ENCODE results near the gene CFAP300. TPM values are rescaled to one million over a fixed set of nuclear protein-coding genes. Genes with fewer than 3 reads are reported as not detected.
A peak's percentile ranks its signal among the peaks of the same experiment; 100 is the strongest.

The CFAP300 gene
- not detected for total RNA-seq
- not detected for polyA plus RNA-seq
- not detected for total RNA-seq

GRCh38 chr11:102047305-102047924 is at the start of gene CFAP300:
CFAP300 (plus strand) TSS chr11:102047437; CDS start chr11:102047471, 34 bp downstream.
- peaks cover 39 to 58% (median 44%) of the 10 kb centered on the region in 5 donors for H3K27me3 Mint-ChIP-seq
- intact Hi-C loops (cut with micrococcal nuclease): no loop called here
- H3K36me3 ChIP-seq (ENCODE audit: control insufficient read depth in 2 of 3, insufficient read depth in 3 of 3, low read length in 3 of 3): no peaks in the 10 kb centered on the region
- no peak within 1 kb of the TSS for H3K4me3 ChIP-seq (ENCODE audit: low read length)
- peak within 1 kb of the TSS; percentile 36 to 73 (median 66) for H3K4me3 Mint-ChIP-seq
- peak in 4 of 9 donors; percentile 9 to 35 (median 16) for DNase-seq
- POLR2A ChIA-PET: no interaction called here
- H3K36me3 Mint-ChIP-seq: no peaks in the 10 kb centered on the region
- no peaks in the 10 kb centered on the region for H3K9me3 ChIP-seq (ENCODE audit: control insufficient read depth in 2 of 3, low read length in 3 of 3)
- peaks cover 0 to 25% (median 0%) of the 10 kb centered on the region in 11 donors for H3K9me3 Mint-ChIP-seq
- peak; percentile 41 for ATAC-seq
- H3K27ac Mint-ChIP-seq: no peak within 1 kb of the TSS
- CTCF ChIA-PET: no interaction called here
- H3K4me1 ChIP-seq (ENCODE audit: control insufficient read depth in 2 of 2, insufficient read depth in 2 of 2, low read length in 2 of 2): no peaks in the 10 kb centered on the region
- peaks cover 0 to 12% (median 5%) of the 10 kb centered on the region in 7 donors for H3K4me1 Mint-ChIP-seq
- no peaks in the 10 kb centered on the region for H3K27me3 ChIP-seq (ENCODE audit: control insufficient read depth in 2 of 2, insufficient read depth in 2 of 2, low read length in 2 of 2)
- no peak within 1 kb of the TSS for H3K27ac ChIP-seq (ENCODE audit: low read depth, low read length)

DNA sequence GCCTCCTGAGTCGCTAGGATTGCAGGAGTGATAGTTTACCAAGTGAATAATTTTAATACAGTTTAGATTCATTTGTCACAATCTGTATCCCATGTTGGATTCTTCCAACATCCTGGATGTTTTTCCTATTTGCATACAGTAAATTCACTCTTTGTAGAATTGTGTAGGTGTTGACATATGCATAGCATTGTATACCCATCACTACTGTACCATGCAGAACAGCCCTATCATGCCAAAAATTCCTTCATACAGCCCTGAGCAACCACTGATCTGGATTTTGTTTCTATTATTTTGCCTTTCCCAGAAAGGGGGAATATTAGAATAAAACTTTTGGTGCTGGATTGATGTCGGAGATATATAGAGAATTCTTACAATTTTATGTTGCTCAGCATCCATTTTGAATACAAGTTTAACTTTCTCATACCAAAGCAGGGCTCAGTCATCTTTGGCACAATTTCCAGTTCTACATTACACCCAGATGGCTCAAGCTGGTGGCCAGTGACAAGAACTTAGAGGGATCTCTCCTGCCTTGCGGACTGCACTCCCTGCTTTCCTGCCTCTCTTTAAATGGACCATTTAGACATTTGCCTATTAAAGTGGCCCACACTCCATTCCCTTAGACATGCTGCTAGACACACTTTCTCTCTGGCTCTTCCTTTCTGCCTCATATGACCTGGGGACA is 45.4 kb upstream of the CFAP300 start:
- Mint-ChIP-seq H3K36me3 (peaks cover 0 to 7% (median 4%) of the 10 kb centered on the region in 5 donors), H3K4me3 (no peak overlapping the region), H3K9me3 (no peaks in the 10 kb centered on the region), H3K27me3 (peaks cover 0 to 4% (median 0%) of the 10 kb centered on the region in 5 donors), H3K4me1 (peaks cover 0 to 6% (median 0%) of the 10 kb centered on the region in 7 donors), H3K27ac (no peak overlapping the region)
- H3K9me3 ChIP-seq (ENCODE audit: control insufficient read depth in 2 of 3, low read length in 3 of 3): no peaks in the 10 kb centered on the region
- DNase-seq: no peak
- ATAC-seq: no peak
- intact Hi-C loops (cut with micrococcal nuclease): no loop called here
- POLR2A ChIA-PET: no interaction called here
- CTCF ChIA-PET: no interaction called here
- H3K4me3 ChIP-seq (ENCODE audit: low read length): no peak overlapping the region
- H3K27ac ChIP-seq (ENCODE audit: low read depth, low read length): no peak overlapping the region
- H3K4me1 ChIP-seq (ENCODE audit: control insufficient read depth in 2 of 2, insufficient read depth in 2 of 2, low read length in 2 of 2): no peaks in the 10 kb centered on the region
- no peaks in the 10 kb centered on the region for H3K36me3 ChIP-seq (ENCODE audit: control insufficient read depth in 2 of 3, insufficient read depth in 3 of 3, low read length in 3 of 3)
- no peaks in the 10 kb centered on the region for H3K27me3 ChIP-seq (ENCODE audit: control insufficient read depth in 2 of 2, insufficient read depth in 2 of 2, low read length in 2 of 2)

- ATAC-seq (peak; percentile 34), DNase-seq (no peak)
- ChIA-PET POLR2A (no interaction called here), CTCF (no interaction called here)
- H3K4me1 Mint-ChIP-seq: peaks cover 0 to 6% (median 0%) of the 10 kb centered on the region in 7 donors
- no peak overlapping the region for H3K4me3 ChIP-seq (ENCODE audit: low read length)
- H3K27me3 ChIP-seq (ENCODE audit: control insufficient read depth in 2 of 2, insufficient read depth in 2 of 2, low read length in 2 of 2): no peaks in the 10 kb centered on the region
- H3K27me3 Mint-ChIP-seq: peaks cover 0 to 4% (median 0%) of the 10 kb centered on the region in 5 donors
- H3K4me1 ChIP-seq (ENCODE audit: control insufficient read depth in 2 of 2, insufficient read depth in 2 of 2, low read length in 2 of 2): no peaks in the 10 kb centered on the region
- H3K9me3 Mint-ChIP-seq: no peaks in the 10 kb centered on the region
- H3K9me3 ChIP-seq (ENCODE audit: control insufficient read depth in 2 of 3, low read length in 3 of 3): no peaks in the 10 kb centered on the region
- intact Hi-C loops (cut with micrococcal nuclease): no loop called here
- H3K36me3 ChIP-seq (ENCODE audit: control insufficient read depth in 2 of 3, insufficient read depth in 3 of 3, low read length in 3 of 3): no peaks in the 10 kb centered on the region
- peaks cover 0 to 3% (median 0%) of the 10 kb centered on the region in 5 donors for H3K36me3 Mint-ChIP-seq
- H3K27ac Mint-ChIP-seq: peak overlapping the region in 1 of 9 donors; percentile 31
- no peak overlapping the region for H3K27ac ChIP-seq (ENCODE audit: low read depth, low read length)
- H3K4me3 Mint-ChIP-seq: no peak overlapping the region
Observed at GRCh38 chr11:102004220-102004619, 43.0 kb upstream of the CFAP300 start.

GRCh38 chr11:102005306-102005705 is 41.9 kb upstream of the CFAP300 start:
- Histone ChIP-seq H3K9me3 (ENCODE audit: control insufficient read depth in 2 of 3, low read length in 3 of 3) (no peaks in the 10 kb centered on the region), H3K36me3 (ENCODE audit: control insufficient read depth in 2 of 3, insufficient read depth in 3 of 3, low read length in 3 of 3) (no peaks in the 10 kb centered on the region), H3K4me3 (ENCODE audit: low read length) (no peak overlapping the region), H3K27ac (ENCODE audit: low read depth, low read length) (no peak overlapping the region), H3K4me1 (ENCODE audit: control insufficient read depth in 2 of 2, insufficient read depth in 2 of 2, low read length in 2 of 2) (no peaks in the 10 kb centered on the region), H3K27me3 (ENCODE audit: control insufficient read depth in 2 of 2, insufficient read depth in 2 of 2, low read length in 2 of 2) (no peaks in the 10 kb centered on the region)
- Mint-ChIP-seq H3K27me3 (peaks cover 0 to 11% (median 7%) of the 10 kb centered on the region in 5 donors), H3K9me3 (no peaks in the 10 kb centered on the region), H3K4me1 (peaks cover 0 to 6% (median 0%) of the 10 kb centered on the region in 7 donors), H3K4me3 (no peak overlapping the region), H3K36me3 (no peaks in the 10 kb centered on the region), H3K27ac (no peak overlapping the region)
- ChIA-PET POLR2A (no interaction called here), CTCF (interaction anchor here (1.4 to 4.0 kb wide), 2 partner anchors 9 to 144 kb away, joined by 9 to 68 read pairs; no protein-coding TSS in a partner anchor)
- no peak for DNase-seq
- intact Hi-C loops (cut with micrococcal nuclease): no loop called here
- no peak for ATAC-seq

DNA sequence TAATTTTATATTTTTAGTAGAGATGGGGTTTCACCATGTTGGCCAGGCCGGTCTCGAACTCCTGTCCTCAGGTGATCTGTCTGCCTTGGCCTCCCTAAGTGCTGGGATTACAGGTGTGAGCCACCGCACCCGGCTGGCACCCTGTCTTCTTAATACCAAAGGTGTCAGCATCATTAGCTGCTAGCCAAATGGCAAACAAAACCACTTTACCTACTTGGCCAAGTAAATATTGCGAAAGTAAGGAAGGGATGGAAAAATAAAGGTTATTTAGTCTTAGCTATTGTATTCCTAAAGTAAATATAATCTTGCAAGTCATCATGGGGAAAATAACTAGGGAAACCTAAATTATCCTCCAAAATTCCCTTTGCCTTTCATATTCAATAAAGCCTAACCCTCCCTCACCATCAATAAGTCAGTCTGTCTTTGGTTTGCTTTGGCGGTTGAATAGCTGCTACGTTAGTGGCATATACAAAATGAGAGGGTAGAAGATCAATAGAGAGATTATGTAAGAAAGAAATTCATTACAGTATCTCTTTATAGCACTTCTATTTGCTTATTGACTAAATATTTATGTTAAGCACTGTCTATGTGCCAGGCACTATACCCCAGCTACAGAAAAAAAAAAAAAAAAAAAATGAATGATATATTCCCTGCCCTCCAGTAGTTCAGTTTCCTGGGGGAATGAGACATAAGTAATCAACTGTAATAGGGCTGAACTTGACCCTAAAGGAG is 40.2 kb upstream of the CFAP300 start:
- CTCF ChIA-PET: interaction anchor here (0.6 to 4.0 kb wide), 6 partner anchors 11 to 172 kb away, joined by 3 to 68 read pairs (median 3); no protein-coding TSS in a partner anchor
- no peaks in the 10 kb centered on the region for H3K9me3 Mint-ChIP-seq
- intact Hi-C loops (cut with micrococcal nuclease): loop anchor here (1.0 to 2.0 kb wide), 2 partner anchors 92 to 147 kb away; partner anchors contain the start of gene CEP126 (in 1 of the 2)
- H3K27me3 Mint-ChIP-seq: peaks cover 4 to 13% (median 7%) of the 10 kb centered on the region in 5 donors
- POLR2A ChIA-PET: no interaction called here
- DNase-seq (no peak), ATAC-seq (no peak)
- no peaks in the 10 kb centered on the region for H3K36me3 Mint-ChIP-seq
- H3K4me1 Mint-ChIP-seq: peaks cover 0 to 6% (median 0%) of the 10 kb centered on the region in 7 donors
- Histone ChIP-seq H3K4me1 (ENCODE audit: control insufficient read depth in 2 of 2, insufficient read depth in 2 of 2, low read length in 2 of 2) (no peaks in the 10 kb centered on the region), H3K36me3 (ENCODE audit: control insufficient read depth in 2 of 3, insufficient read depth in 3 of 3, low read length in 3 of 3) (no peaks in the 10 kb centered on the region), H3K27ac (ENCODE audit: low read depth, low read length) (no peak overlapping the region), H3K9me3 (ENCODE audit: control insufficient read depth in 2 of 3, low read length in 3 of 3) (no peaks in the 10 kb centered on the region), H3K27me3 (ENCODE audit: control insufficient read depth in 2 of 2, insufficient read depth in 2 of 2, low read length in 2 of 2) (no peaks in the 10 kb centered on the region), H3K4me3 (ENCODE audit: low read length) (no peak overlapping the region)
- no peak overlapping the region for H3K27ac Mint-ChIP-seq
- H3K4me3 Mint-ChIP-seq: no peak overlapping the region

- Histone ChIP-seq H3K36me3 (ENCODE audit: control insufficient read depth in 2 of 3, insufficient read depth in 3 of 3, low read length in 3 of 3) (no peaks in the 10 kb centered on the region), H3K9me3 (ENCODE audit: control insufficient read depth in 2 of 3, low read length in 3 of 3) (no peaks in the 10 kb centered on the region), H3K27me3 (ENCODE audit: control insufficient read depth in 2 of 2, insufficient read depth in 2 of 2, low read length in 2 of 2) (no peaks in the 10 kb centered on the region), H3K27ac (ENCODE audit: low read depth, low read length) (no peak overlapping the region), H3K4me3 (ENCODE audit: low read length) (no peak overlapping the region), H3K4me1 (ENCODE audit: control insufficient read depth in 2 of 2, insufficient read depth in 2 of 2, low read length in 2 of 2) (no peaks in the 10 kb centered on the region)
- Mint-ChIP-seq H3K4me3 (no peak overlapping the region), H3K4me1 (peaks cover 0 to 6% (median 5%) of the 10 kb centered on the region in 7 donors), H3K27me3 (peaks cover 7 to 19% (median 13%) of the 10 kb centered on the region in 5 donors), H3K9me3 (no peaks in the 10 kb centered on the region), H3K36me3 (no peaks in the 10 kb centered on the region), H3K27ac (no peak overlapping the region)
- ChIA-PET POLR2A (no interaction called here), CTCF (interaction anchor here (0.6 to 4.0 kb wide), 10 partner anchors 10 to 1081 kb away, joined by 3 to 68 read pairs (median 3); partner anchors contain the start of gene CEP126)
- intact Hi-C loops (cut with micrococcal nuclease): loop anchor here (1.0 to 2.0 kb wide), 3 partner anchors 93 to 148 kb away; partner anchors contain the start of gene CEP126 (in 2 of the 2)
- DNase-seq (peak in 6 of 9 donors; percentile 10 to 48 (median 39)), ATAC-seq (peak; percentile 61)
Observed at GRCh38 chr11:102007567-102008437, 39.4 kb upstream of the CFAP300 start.

Data from naive thymus-derived CD4-positive, alpha-beta T cell (primary cell).